Left renal pelvis (tissue), 4 donors: ENCODE results near the gene PARVG. TPM values are rescaled to one million over a fixed set of nuclear protein-coding genes. Genes with fewer than 3 reads are reported as not detected.
"Not testable (repeated sequence)": the region's sequence is repeated elsewhere in the genome, so short reads cannot be mapped to it uniquely, and the experiment has no call there.

Source experiments
- DNase-seq, 4 donors: peaks; one replicate each; pipeline ENCODE4 v3.0.0-alpha.2; 2013; ENCODE audit warnings: low read depth in 4 of 4, low spot score in 3 of 4
- polyA plus RNA-seq, 4 donors: library from polyadenylated mRNA; unstranded; fragments of 120-200 nt; gene quantifications; one replicate each; pipeline ENCODE4 v1.2.1, GENCODE V29; 2013; ENCODE audit not compliant: insufficient read length in 4 of 4

Gene PARVG
- polyA plus RNA-seq, 4 donors = 1.8 to 3.8 (median 2.8) TPM

DNA sequence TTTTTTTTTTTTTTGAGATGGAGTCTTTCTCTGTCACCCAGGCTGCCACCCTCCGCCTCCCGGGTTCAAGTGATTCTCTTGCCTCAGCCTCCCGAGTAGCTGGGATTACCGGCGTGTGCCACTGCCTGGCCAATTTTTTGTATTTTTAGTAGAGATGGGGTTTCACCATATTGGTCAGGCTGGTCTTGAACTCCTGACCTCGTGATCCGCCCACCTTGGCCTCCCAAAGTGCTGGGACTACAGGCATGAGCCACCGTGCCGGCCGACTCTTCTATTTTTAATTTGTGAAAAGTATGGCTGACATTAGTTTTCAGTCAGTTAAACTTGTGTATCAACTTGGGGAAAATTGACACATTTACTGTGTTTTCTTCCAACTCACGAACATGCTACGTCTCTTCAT, 53.6 kb downstream of the PARVG start:
- not testable (repeated sequence) for DNase-seq

DNA sequence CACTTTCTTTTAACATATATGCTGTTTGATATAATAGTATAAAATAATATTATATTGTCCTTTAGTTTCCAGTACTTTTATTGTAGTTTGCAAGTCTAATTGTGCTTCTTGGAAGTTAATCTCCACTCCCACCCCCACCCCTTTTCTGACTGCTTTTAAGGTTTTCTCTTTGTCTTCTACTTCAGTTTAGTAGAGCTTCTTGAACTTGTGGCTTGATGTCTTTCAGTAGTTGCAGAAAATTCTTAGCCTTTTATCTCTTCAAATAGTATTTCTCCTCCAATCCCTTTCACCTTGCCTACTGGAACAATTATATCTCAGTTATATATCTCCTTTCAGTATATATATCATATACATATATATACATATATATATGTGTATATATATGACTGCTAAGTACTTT, 56.6 kb downstream of the PARVG start:
- DNase-seq = no peak

DNA sequence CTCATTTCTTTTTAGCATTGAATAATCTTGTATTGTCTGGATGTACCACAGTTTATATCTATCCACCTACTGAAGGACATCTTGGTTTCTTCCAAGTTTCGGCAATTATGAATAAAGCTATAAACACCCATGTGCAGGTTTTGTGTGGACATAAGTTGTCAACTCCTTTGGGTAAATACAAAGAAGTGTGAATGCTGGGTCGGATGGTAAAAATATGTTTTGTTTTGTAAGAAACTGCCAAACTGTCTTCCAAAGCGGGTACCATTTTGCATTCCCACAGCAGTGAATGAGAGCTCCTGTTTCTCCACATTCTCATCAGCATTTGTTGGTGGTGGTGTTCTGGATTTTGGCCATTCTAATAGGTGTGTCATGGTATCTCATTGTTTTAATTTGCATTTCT, 60.4 kb downstream of the PARVG start:
- DNase-seq = not testable (repeated sequence)

DNA sequence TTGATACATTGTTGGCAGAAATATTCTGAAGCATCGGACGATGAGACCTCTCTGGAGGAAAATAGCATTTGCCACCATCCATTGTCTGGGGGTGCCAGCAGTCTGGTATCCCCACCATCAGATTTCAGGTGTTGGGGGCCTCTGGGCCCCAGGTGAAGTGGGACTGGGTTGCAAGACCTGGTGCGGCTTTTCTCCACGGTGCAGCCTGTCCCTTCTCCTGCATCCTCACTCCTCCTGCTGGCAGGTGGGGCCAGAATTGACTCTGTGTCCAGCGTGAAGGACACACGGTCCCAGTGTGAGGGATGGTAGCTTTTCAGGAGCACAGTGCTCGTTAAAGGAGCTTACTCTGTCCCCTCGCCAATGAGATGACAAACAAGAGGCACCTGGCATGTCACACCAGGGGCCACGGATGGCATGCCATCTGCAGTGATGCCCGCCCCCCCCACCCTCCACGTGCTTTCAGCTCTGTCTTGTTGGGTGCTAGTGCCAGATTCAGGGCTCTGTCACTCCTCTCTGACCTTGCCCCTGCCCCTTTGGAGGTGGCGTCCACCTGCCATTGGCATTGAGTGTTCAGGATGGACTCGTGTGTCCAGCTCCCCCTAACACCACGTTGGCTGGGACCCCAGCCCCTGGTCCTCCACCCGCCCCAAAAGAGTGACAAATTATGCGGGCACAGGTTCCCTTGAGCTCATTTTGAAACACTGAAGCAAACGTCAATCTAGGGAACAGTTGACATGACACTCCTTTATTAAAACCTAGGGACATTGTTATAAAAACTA, 62.4 kb downstream of the PARVG start:
- no peak for DNase-seq

DNA sequence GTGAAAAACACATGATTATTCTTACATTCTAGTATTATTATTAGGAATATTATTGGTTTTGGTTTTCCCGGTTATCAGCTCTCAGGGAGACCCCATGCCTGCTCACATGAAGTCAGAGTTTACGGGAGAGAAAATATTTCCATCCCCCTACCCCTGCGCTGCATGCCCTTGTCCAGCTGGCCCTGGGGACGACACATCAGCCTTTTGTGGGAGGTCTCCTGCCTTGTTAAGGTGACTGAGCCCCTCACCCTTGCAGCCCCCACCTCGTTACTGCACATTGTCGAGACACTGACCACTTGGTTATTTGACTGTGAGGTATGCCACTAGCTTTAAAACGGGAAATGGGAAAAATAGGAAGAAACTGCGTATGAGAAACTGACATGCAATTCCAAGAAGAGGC, 63.0 kb downstream of the PARVG start:
- no peak for DNase-seq

DNA sequence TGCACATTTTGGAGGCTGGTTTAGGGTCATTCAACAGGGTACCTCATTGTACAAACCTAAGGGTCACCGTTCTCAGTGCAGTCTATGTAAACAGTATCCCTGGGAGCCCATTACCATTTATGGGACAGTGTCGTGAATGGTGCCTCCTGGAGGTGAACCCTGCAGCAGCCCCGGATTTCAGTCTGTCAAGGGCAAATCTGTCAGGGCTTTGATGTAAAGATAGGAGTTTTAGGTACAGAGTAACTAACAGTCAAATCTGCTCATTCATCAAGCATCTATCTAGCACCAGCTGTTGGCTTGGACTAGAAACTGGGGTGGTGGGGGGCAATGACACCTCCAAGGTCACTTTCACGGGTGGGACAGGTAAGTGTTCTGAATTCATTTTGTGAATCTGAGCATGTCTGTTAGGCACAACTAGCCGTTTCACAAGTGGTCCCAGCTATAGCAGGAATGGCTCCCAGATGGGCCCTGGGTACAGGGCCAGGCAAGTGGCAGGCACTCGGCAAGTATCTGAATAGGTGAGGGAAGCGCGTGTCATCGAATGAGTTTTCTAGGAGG, 63.6 kb downstream of the PARVG start:
- DNase-seq = no peak

DNA sequence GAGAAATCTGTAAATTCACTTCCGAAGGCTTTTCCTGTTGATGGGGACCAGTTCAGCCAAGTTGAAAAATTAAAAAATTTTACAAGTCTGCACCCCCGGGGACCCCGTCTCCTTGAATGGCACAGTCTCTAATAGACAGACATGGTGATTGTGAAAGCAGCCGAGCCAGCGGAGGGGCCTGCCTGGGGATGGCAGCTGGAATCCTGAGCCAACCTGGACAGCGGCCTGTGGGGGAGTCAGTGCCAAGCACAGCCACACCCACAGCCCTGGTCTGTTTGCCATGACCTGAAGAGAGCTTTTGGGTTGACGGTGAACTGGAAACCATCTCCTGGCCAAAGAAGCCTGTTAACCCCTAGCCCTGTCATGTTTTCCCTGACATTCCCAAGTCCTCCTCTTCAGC, 64.7 kb downstream of the PARVG start:
- DNase-seq = no peak

DNA sequence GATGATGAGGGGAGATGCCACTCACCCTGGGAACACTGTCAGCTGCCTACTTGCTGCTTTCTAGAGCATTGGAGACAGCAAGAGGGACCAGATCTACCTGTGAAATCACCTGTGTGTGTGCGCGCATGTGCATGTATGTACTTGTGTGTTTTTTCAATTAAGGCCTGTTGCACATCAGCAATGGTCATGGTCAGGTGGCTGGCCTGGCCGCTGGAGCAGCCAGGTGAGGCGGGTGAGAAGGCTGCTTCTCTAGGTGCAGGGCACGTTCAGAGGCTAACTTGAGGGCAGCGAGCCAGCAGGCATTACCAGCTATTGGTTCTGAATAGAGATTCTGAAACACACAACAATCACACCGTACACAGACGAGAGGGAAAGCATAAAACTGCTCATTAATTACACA, 65.1 kb downstream of the PARVG start:
- no peak for DNase-seq

DNA sequence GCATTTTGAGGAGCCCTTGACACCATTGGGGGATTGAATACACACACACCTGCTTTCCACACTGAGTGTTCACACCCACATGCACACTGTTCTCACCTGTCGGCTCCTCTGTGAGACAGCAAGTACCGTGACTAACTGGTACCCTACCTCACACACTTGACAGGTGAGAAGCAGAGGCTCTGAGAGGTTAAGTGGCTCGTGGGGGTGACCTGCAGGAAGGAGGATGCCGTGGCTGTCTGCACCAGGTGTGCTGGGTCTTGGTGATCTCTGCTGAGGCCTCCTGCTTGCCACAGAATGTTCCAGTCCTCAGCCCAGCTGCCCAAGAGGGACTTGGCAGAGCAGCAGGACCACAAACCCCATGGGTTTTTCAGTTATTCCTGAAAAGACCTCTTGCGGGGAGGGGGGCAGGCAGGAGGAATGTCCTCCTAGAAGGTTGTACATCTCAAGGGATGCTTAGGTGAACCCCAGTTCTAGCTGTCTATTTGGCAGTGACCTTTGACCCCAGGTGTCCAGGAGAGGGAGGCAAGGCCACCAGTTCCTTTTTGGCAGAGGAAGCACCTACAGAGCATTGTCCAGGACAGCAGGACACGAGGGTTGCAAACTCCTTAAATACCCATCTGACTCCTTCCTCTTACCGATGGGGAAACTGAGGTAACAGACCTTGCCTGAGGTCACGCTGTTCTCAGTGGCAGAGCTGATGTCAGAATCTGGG, 66.0 kb downstream of the PARVG start:
- no peak for DNase-seq

DNA sequence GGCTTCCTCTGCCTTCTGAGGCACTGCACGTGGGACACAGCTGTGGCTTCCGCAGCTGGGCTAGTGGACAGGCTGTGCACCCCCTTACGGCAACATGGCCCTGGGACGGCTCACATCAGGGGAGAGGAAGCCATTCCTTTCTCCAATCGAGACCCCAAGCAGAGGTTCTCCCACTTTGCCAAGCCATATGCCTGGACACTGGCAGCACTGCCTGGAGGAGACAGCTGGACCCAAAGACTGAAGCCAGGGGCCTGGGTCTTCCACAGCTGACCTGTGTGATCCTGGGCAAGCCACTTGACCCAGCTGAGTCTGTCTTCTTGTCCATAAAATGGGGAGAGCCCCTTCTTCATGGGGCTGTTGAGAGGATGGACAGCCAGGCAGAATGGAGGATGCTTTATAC, 66.6 kb downstream of the PARVG start:
- no peak for DNase-seq

DNA sequence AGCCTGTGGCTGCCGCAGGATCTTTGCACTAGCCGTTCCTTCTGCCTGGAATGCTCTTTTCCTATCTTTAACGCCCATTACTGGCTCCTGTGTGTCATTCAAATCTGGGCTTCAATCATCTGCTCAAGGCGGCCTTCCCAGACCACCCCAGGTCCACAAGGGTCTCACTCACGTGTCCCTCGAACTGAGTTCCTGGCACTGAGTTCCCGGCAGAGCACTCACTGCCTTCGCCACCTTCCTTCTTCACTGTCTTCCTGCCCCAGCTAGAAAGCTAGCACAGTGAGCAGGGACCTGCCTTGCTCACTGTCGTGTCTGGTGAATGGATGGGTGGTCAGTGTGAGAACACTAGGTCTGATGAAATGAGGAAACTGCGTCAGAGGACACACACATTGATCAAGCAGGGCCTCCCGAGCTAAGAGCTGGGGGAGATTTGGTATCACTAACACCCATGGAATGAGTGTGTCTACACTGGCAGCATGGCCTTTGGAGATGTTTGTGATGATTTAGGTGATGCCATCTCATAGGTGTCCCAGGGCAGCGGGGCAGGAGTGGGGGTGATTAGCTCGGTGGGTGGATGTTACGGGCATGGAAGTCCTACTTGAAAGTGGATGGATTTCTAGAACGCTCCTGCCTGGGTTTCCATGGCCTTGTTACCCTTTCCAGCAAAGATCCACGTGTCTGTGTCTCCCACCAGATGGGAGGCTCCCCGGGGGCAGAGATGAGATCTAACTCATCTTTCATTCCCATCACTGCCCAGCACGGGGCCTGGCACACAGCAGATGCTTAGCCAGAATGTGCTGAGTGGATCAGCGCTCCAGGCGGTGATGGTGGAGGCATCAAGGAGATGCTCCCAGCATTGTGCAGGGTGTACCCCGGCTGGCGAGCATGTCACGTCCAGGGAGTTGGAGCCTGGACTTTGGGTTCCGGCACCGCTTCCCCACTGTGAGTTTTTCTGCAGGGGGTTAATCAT, 67.5 kb downstream of the PARVG start:
- no peak for DNase-seq

DNA sequence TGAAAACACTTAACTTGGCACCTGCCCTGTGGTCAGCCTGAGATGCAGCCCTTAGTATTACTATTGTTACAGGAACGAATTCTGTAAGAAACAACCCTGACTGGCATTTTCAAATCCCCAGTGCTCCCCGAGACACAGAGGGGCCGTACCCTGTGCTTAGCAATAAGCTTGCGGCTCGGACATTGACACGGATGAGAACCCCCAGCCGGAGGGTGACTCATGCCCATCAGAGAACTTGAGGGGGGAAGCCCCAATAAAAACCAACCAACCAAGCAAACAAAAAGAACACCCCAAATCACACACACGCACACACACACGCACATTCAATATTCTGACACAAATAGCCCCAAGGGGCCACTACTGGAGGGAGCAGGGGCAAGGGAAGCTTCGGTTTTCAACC, 68.2 kb downstream of the PARVG start:
- no peak for DNase-seq

DNA sequence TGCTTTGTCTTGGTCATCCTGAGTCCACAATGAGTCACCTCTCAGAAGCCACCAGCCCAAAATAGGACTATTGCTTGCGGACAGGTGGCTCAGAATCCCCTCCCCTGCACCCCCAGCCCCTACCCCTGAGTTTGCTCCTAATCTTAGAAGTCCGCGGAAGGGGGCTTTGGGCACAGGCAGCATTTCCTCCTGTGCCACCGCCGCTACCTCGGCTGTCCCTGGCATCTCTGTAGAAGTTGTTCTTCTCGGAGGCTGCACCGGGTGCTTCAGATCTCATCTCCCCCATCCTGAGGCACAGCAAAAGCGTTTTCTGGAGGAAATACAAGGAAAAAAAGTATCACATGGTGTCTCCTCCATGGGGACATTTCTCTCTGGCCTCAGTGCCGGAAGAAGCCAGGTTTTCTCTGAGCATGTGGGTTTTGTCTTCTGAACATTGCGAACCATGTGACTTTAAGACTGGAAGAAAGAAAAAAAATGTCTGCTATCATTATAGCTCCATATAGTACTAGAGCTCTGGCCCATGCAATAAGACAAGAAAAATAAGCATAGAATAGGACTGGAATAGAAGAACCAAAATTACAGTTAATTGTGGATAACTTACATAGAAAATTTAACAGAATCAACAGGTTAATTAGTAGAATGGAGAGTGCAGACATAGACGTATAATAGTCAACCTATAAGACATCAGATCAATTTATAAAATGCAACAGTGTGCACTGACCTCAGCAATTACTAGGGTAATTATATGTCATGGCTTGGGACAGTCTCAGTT, 68.8 kb downstream of the PARVG start:
- no peak for DNase-seq

DNA sequence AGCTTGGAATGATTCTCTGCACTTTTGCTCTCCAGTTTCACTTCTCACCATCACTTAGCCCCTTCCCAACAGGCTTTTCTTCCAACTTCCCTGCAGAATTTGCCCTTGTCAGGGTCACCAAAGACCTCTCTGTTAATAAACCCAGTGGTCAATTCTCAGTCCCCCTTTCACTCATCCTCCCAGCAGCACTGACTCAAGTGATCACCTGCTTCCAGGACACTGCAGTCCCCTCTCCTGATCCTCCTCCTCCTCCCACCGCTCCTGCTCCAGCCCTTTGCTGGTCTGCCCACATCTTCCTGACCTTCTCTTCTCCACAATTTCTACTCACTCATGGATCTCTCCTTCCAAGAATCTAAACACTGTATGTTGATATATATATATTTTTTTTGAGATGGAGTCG, 74.1 kb downstream of the PARVG start:
- no peak for DNase-seq

DNA sequence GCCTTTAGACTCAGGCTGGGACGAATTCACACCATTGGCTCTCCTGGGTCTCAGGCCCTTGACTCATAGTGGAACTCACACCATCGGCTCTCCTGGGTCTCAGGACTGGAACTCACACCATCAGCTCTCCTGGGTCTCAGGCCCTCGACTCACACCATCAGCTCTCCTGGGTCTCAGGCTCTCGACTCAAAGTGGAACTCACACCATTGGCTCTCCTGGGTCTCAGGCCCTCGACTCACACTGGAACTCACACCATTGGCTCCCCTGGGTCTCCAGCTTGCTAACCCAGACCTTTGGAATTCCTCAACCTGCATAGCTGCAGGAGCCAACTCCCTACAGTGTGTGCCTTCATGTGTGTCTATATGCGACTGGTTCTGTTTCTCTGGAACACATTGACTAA, 75.4 kb downstream of the PARVG start:
- no peak for DNase-seq

DNA sequence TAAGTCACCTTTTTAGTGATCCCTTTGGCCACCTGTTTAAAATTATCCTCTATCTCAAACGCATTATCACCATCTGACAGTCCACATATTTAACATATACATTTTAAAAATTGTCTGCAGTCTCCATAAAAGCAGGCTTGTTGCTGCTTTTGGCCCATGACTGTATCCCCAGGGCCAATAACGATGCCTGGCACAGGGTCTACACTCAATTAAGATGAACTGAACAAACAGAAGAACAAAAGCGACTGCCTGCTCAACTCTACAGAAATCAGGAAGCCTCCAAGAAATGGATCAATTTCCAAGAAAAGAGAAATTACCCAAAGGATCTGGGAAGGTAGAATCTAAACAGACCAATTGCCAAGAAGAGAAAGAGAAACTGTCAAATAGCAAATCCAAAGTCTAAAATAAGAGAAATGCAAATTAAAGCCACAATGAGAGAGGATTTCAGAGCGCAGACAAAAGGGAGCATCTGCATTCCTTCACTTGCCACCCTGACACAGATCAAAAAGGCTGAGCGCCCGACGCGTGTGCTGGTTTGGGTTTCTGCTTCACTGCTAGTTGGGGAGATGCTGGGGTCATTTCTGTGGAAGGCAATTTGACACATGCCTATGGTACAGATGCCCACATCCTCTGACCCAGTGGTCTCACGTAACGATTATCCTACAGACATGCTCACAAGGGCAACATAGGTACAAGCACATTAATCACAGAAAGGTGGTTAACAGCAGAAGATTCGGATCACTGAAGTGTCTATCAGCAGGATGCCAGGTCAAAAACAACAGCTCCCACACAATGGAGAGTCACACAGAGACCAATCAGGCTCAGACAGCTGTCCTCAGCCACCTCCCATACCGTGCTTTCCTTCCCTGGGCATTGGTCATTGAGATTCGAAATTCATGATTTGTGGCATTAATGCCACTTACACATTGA, 76.1 kb downstream of the PARVG start:
- DNase-seq = no peak
